22Rv1 (cell line): Measurements from ENCODE around the gene CCDC39.

Experiments used
- CTCF ChIP-seq: fragments of 450-650 bp; IDR thresholded peaks from 2 replicates; pipeline ENCODE4 v1.5.1; 2017; ENCODE audit warnings: mild to moderate bottlenecking
- ZFX ChIP-seq: fragments of 450-650 bp; IDR thresholded peaks from 2 replicates; pipeline ENCODE4 v1.6.1; 2017; ENCODE audit warnings: antibody characterized with exemption, borderline replicate concordance

GRCh38 chr3:180720012-180720411, 40.7 kb upstream of the CCDC39 start:
- TF ChIP-seq CTCF: no peak
- no peak for TF ChIP-seq ZFX
